ENCODE data around the gene CHRM1. TPM values are rescaled to one million over a fixed set of nuclear protein-coding genes. Genes with fewer than 3 reads are reported as not detected.
A peak's percentile ranks its signal among the peaks of the same experiment; 100 is the strongest.
"Not testable (repeated sequence)": the region's sequence is repeated elsewhere in the genome, so short reads cannot be mapped to it uniquely, and the experiment has no call there.

Gene CHRM1
- total and polyA plus RNA-seq, 5 donors from 2014 or later = not detected

GRCh38 chr11:62859281-62859703 lies 61.9 kb downstream of the CHRM1 start:
- H3K9me3 Mint-ChIP-seq; H3K4me3 ChIP-seq (ENCODE audit: low read depth, low read length); ATAC-seq (ENCODE audit: low read depth in 2 of 2); H3K27ac ChIP-seq (ENCODE audit: insufficient read depth, low read length, poor library complexity, severe bottlenecking); H3K27me3 ChIP-seq (ENCODE audit: control insufficient read depth, insufficient read depth, low read length); H3K9me3 ChIP-seq (ENCODE audit: control insufficient read depth in 2 of 2, low read length in 2 of 2); DNase-seq; H3K36me3 ChIP-seq (ENCODE audit: control insufficient read depth, insufficient read depth, low read length); H3K27me3 Mint-ChIP-seq: not testable (repeated sequence)
- Mint-ChIP-seq H3K4me3 (peak overlapping the region in 1 of 4 donors; percentile 27), H3K27ac (peak overlapping the region in 1 of 3 donors; percentile 61), H3K4me1 (peaks cover 14 to 37% (median 23%) of the 10 kb centered on the region in 4 donors), H3K36me3 (peaks cover 10% of the 10 kb centered on the region)
- peaks cover 23% of the 10 kb centered on the region for H3K4me1 ChIP-seq (ENCODE audit: control insufficient read depth, insufficient read depth, low read length, poor library complexity, severe bottlenecking)

Other genes with a start within 250 kb of the CHRM1 start
- 3.5 TPM for gene UQCC3, start 249.7 kb downstream of the CHRM1 start, total RNA-seq
- gene UQCC3, start 249.7 kb downstream of the CHRM1 start, polyA plus RNA-seq = 10 to 100 TPM; 11.0 to 13.9 (median 12.2) TPM
- 9.9 TPM for gene LBHD1, start 249.1 kb downstream of the CHRM1 start, total RNA-seq
- 1 to 10 TPM; 1.8 to 2.6 (median 2.2) TPM for gene LBHD1, start 249.1 kb downstream of the CHRM1 start, polyA plus RNA-seq
- gene UBXN1, start 242.3 kb downstream of the CHRM1 start, total RNA-seq = 204 TPM
- gene UBXN1, start 242.3 kb downstream of the CHRM1 start, polyA plus RNA-seq = 100 to 1,000 TPM; 221 to 252 (median 236) TPM
- gene LRRN4CL, start 231.8 kb downstream of the CHRM1 start, total RNA-seq = not detected
- gene LRRN4CL, start 231.8 kb downstream of the CHRM1 start, polyA plus RNA-seq = not detected
- 23.9 TPM for gene BSCL2, start 213.9 kb downstream of the CHRM1 start, total RNA-seq
- 10 to 100 TPM; 36.2 to 49.2 (median 42.9) TPM for gene BSCL2, start 213.9 kb downstream of the CHRM1 start, polyA plus RNA-seq
- gene GNG3, start 213.7 kb downstream of the CHRM1 start, total RNA-seq = not detected
- under 1 TPM in 2 of 4 donors, not detected in 2; 0.21 to 0.72 TPM for gene GNG3, start 213.7 kb downstream of the CHRM1 start, polyA plus RNA-seq
- 52.8 TPM for gene HNRNPUL2, start 193.9 kb downstream of the CHRM1 start, total RNA-seq
- gene HNRNPUL2, start 193.9 kb downstream of the CHRM1 start, polyA plus RNA-seq = 1 to 10 TPM in 3 of 4 donors, under 1 TPM in 1; 0.85 to 1.5 (median 1.2) TPM
- gene TTC9C, start 192.9 kb downstream of the CHRM1 start, total RNA-seq = 19.4 TPM
- 10 to 100 TPM; 27.6 to 39.5 (median 31.6) TPM for gene TTC9C, start 192.9 kb downstream of the CHRM1 start, polyA plus RNA-seq
- 8.5 TPM for gene ZBTB3, start 167.2 kb downstream of the CHRM1 start, total RNA-seq
- 1 to 10 TPM; 4.8 to 7.2 (median 5.5) TPM for gene ZBTB3, start 167.2 kb downstream of the CHRM1 start, polyA plus RNA-seq
- gene POLR2G, start 159.8 kb downstream of the CHRM1 start, total RNA-seq = 74.9 TPM
- gene POLR2G, start 159.8 kb downstream of the CHRM1 start, polyA plus RNA-seq = 100 to 1,000 TPM; 241 to 286 (median 253) TPM
- gene TAF6L, start 150.0 kb downstream of the CHRM1 start, total RNA-seq = 13.1 TPM
- gene TAF6L, start 150.0 kb downstream of the CHRM1 start, polyA plus RNA-seq = 1 to 10 TPM; 5.8 to 9.5 (median 7.5) TPM
- gene TMEM179B, start 134.0 kb downstream of the CHRM1 start, total RNA-seq = 26.3 TPM
- 100 to 1,000 TPM; 129 to 172 (median 152) TPM for gene TMEM179B, start 134.0 kb downstream of the CHRM1 start, polyA plus RNA-seq
- 9.1 TPM for gene TMEM223, start 129.4 kb downstream of the CHRM1 start, total RNA-seq
- gene TMEM223, start 129.4 kb downstream of the CHRM1 start, polyA plus RNA-seq = 10 to 100 TPM; 55.2 to 71.9 (median 69.2) TPM
- gene NXF1, start 115.9 kb downstream of the CHRM1 start, total RNA-seq = 309 TPM
- gene NXF1, start 115.9 kb downstream of the CHRM1 start, polyA plus RNA-seq = 10 to 100 TPM; 47.3 to 70.9 (median 64.2) TPM
- gene STX5, start 89.3 kb downstream of the CHRM1 start, total RNA-seq = 128 TPM
- gene STX5, start 89.3 kb downstream of the CHRM1 start, polyA plus RNA-seq = 10 to 100 TPM; 28.2 to 39.8 (median 35.4) TPM
- gene TEX54, start 88.5 kb downstream of the CHRM1 start, total RNA-seq = not detected
- gene TEX54, start 88.5 kb downstream of the CHRM1 start, polyA plus RNA-seq = 1 to 10 TPM in 2 of 4 donors, under 1 TPM in 1, not detected in 1; 0.76 to 2.2 (median 2.1) TPM
- 201 TPM for gene WDR74, start 81.8 kb downstream of the CHRM1 start, total RNA-seq
- 10 to 100 TPM; 41.6 to 61.1 (median 49.0) TPM for gene WDR74, start 81.8 kb downstream of the CHRM1 start, polyA plus RNA-seq
- gene SLC3A2, start 40.5 kb downstream of the CHRM1 start, total RNA-seq = 277 TPM
- gene SLC3A2, start 40.5 kb downstream of the CHRM1 start, polyA plus RNA-seq = 100 to 1,000 TPM; 158 to 172 (median 168) TPM
- not detected for gene SLC22A6, start 63.6 kb upstream of the CHRM1 start, total RNA-seq
- not detected for gene SLC22A6, start 63.6 kb upstream of the CHRM1 start, polyA plus RNA-seq
- gene SLC22A8, start 94.5 kb upstream of the CHRM1 start, total RNA-seq = not detected
- gene SLC22A8, start 94.5 kb upstream of the CHRM1 start, polyA plus RNA-seq = not detected
- not detected for gene SLC22A24, start 222.9 kb upstream of the CHRM1 start, total RNA-seq
- gene SLC22A24, start 222.9 kb upstream of the CHRM1 start, polyA plus RNA-seq = not detected